HepG2 (cell line): ENCODE results near the gene AKT3. TPM values are rescaled to one million over a fixed set of nuclear protein-coding genes. Genes with fewer than 3 reads are reported as not detected.

Experiments used
- ATAC-seq: fragments of 200-7000 bp; cut with Tn5 transposase; 3 replicates; pipeline ENCODE4 v1.9.1; 2020; ENCODE audit warnings: mild to moderate bottlenecking, moderate library complexity
- BruUV-seq: library from RNA; stranded (reverse); fragments of 400-500 nt; replicated peaks from 2 replicates; lab custom pipeline; 2021; lab: Mats Ljungman, UMichigan
- CTCF ChIA-PET: fragments of 300-600 bp; formaldehyde crosslinking; extraction: SDS; loops from one replicate; lab custom pipeline; 2021; ENCODE audit warnings: low total read pairs, inconsistent platforms, low intra/inter-chr PET ratio; lab: Yijun Ruan, JAX
- POLR2A ChIA-PET: fragments of 350-600 bp; sonication (Branson Sonifier 250); formaldehyde crosslinking; loops from one replicate; lab custom pipeline; 2020; ENCODE audit warnings: antibody characterized with exemption, inconsistent platforms; lab: Yijun Ruan, JAX
- DNase-seq: peaks from one replicate; pipeline ENCODE4 v3.0.0-alpha.2; 2015; ENCODE audit warnings: low spot score
- FAIRE-seq: peaks from 3 replicates; lab custom pipeline; 2011; peaks lifted over from hg19 to GRCh38; lab: Jason Lieb, UNC
- H2AFZ ChIP-seq: one replicate; pipeline ENCODE4 v1.6.1; 2011; ENCODE audit warnings: low read length, inconsistent platforms
- H3K27ac ChIP-seq: fragments of 300-600 bp; 3 replicates; pipeline ENCODE4 v1.8.0; 2011; ENCODE audit warnings: mixed run types, mild to moderate bottlenecking, mixed read lengths, low read length, inconsistent platforms; ENCODE audit not compliant: insufficient read depth; ENCODE audit errors: extremely low read length
- H3K27me3 ChIP-seq, 2 experiments: fragments of 200-600 bp in 1 of 2; 2 replicates in 1 of 2; 3 replicates in 1 of 2; pipeline versions ENCODE4 v1.6.0 to v1.8.0; 2011; ENCODE audit warnings: low read length in 2 of 2, mild to moderate bottlenecking in 2 of 2, moderate library complexity in 2 of 2, inconsistent platforms in 1 of 2; ENCODE audit not compliant: insufficient read depth in 2 of 2, control insufficient read depth in 1 of 2
- H3K36me3 ChIP-seq, 2 experiments: fragments of 200-600 bp in 1 of 2; replicated peaks in 1 of 2; 2 replicates in 1 of 2; 3 replicates in 1 of 2; pipeline versions ENCODE4 v1.5.1 to v1.8.0; 2011; ENCODE audit warnings: low read length in 2 of 2, inconsistent platforms in 1 of 2; ENCODE audit not compliant: insufficient read depth in 2 of 2, control insufficient read depth in 1 of 2
- H3K4me1 ChIP-seq: 2 replicates; pipeline ENCODE4 v1.5.1; 2012; ENCODE audit warnings: low read length, inconsistent platforms; ENCODE audit not compliant: insufficient read depth
- H3K4me2 ChIP-seq: 2 replicates; pipeline ENCODE4 v1.6.0; 2011; ENCODE audit warnings: low read depth, low read length, inconsistent platforms
- H3K4me3 ChIP-seq, 3 experiments: fragments of 200-600 bp in 1 of 3; sonication (generic), shearing (Covaris generic) in 1 of 3; replicated peaks in 1 of 3; 2 replicates each; pipeline ENCODE4 v1.5.1; 2011 to 2016; ENCODE audit warnings: low read length in 3 of 3, inconsistent platforms in 2 of 3, low read depth in 2 of 3, mild to moderate bottlenecking in 2 of 3, control low read depth in 1 of 3, mixed read lengths in 1 of 3; ENCODE audit not compliant: insufficient read depth in 1 of 3
- H3K79me2 ChIP-seq: one replicate; pipeline ENCODE4 v1.6.1; 2011; ENCODE audit warnings: low read length, inconsistent platforms; ENCODE audit not compliant: insufficient read depth
- H3K9ac ChIP-seq: 2 replicates; pipeline ENCODE4 v1.6.0; 2011; ENCODE audit warnings: mild to moderate bottlenecking, low read depth, low read length, inconsistent platforms; ENCODE audit not compliant: insufficient read depth
- H3K9me3 ChIP-seq: 2 replicates; pipeline ENCODE4 v1.5.1; 2012; ENCODE audit warnings: mild to moderate bottlenecking, low read length
- H4K20me1 ChIP-seq: 2 replicates; pipeline ENCODE4 v1.6.0; 2011; ENCODE audit warnings: inconsistent platforms, mild to moderate bottlenecking, low read length, moderate library complexity; ENCODE audit not compliant: insufficient read depth
- AGO2 ChIP-seq: fragments of 200-400 bp; formaldehyde crosslinking; optimal IDR thresholded peaks from 2 replicates; pipeline ENCODE3; 2017; ENCODE audit warnings: mild to moderate bottlenecking, low read depth, low read length, moderate library complexity
- GATAD1 ChIP-seq: IDR thresholded peaks from 2 replicates; pipeline ENCODE4 v1.6.1; 2016; ENCODE audit warnings: missing genetic modification reagents, missing compliant biosample characterization
- TAF1 ChIP-seq: sonication (generic); formaldehyde crosslinking; IDR thresholded peaks from 2 replicates; pipeline ENCODE4 v1.4.0; 2020; ENCODE audit warnings: missing genetic modification reagents
- TFE3 ChIP-seq: IDR thresholded peaks from 2 replicates; pipeline ENCODE4 v1.6.1; 2016
- ZNF563 ChIP-seq: sonication (generic); formaldehyde crosslinking; IDR thresholded peaks from 2 replicates; pipeline ENCODE4 v1.8.0; 2022; ENCODE audit warnings: mild to moderate bottlenecking, moderate library complexity, missing genetic modification reagents
- WGBS: methylation state at CpG from one replicate; pipeline ENCODE4 v1.1.6; 2017; ENCODE audit warnings: low lambda C conversion rate; 5-methylcytosine and 5-hydroxymethylcytosine counted together
- in situ Hi-C: cut with HindIII; loops from 2 replicates; pipeline ENCODE4 v1.10.0; 2017; ENCODE audit warnings: low pct_unique_long_range_greater_than_20kb; ENCODE audit not compliant: extremely low pct_ligation_motif_present
- intact Hi-C: fragments of 100-400 bp; cut with micrococcal nuclease; formaldehyde crosslinking; loops from one replicate; pipeline ENCODE4 v1.10.0; 2022; ENCODE audit not compliant: unreplicated experiment
- polyA plus RNA-seq, 8 experiments: library from polyadenylated mRNA; depleted of rRNA in 3 of 8; stranded (reverse) in 7 of 8; unstranded in 1 of 8; fragments of >200 nt; fragmentation: Illumina TruSeq in 4 of 8; extraction: Trizol in 4 of 8; gene quantifications; 2 replicates each; pipeline versions ENCODE4 v1.2.1 to v1.2.3, GENCODE V29; 2011 to 2016; ENCODE audit warnings: low read depth in 4 of 8, missing spikeins in 1 of 8, mixed read lengths in 1 of 8; ENCODE audit not compliant: insufficient read depth in 1 of 8
- total RNA-seq, 5 experiments: library from RNA; depleted of rRNA; stranded (reverse); fragments of >200 nt; fragmentation: Illumina TruSeq; extraction: Trizol; gene quantifications; 2 replicates each; pipeline ENCODE4 v1.2.3, GENCODE V29; 2016; ENCODE audit warnings: low read depth in 1 of 5

AKT3 gene
- total and polyA plus RNA-seq, 2 of the 13 experiments (the other 11 are each of a cell fraction or from before 2014, with no cell fraction given): 0.07 TPM

GRCh38 chr1:243639027-243639658, 210.9 kb downstream of the AKT3 start (continued):
- TF ChIP-seq AGO2: no peak
- TF ChIP-seq GATAD1: no peak
- no peak for TF ChIP-seq TFE3 (CRISPR knock-in tag)

GRCh38 chr1:243638186-243638585, 211.9 kb downstream of the AKT3 start:
- ATAC-seq (no peak), DNase-seq (no peak), FAIRE-seq (no peak)
- Histone ChIP-seq H3K4me1 (no peaks in the 10 kb centered on the region), H4K20me1 (no peaks in the 10 kb centered on the region), H3K79me2 (no peaks in the 10 kb centered on the region), H3K27ac (no peak overlapping the region), H2AFZ (no peak overlapping the region), H3K4me2 (no peak overlapping the region), H3K4me3 (no peak overlapping the region), H3K9ac (no peak overlapping the region), H3K36me3 (no peaks in the 10 kb centered on the region), H3K27me3 (no peaks in the 10 kb centered on the region), H3K9me3 (no peaks in the 10 kb centered on the region)
- intact Hi-C loops: no loop called here
- CTCF ChIA-PET: no interaction called here
- in situ Hi-C loops: no loop called here
- WGBS: 2% methylated on average over 4 of the region's 4 CpGs
- POLR2A ChIA-PET: no interaction called here
- no TSS peak for BruUV-seq
- TF ChIP-seq ZNF563 (CRISPR knock-in tag): no peak
- TF ChIP-seq TAF1 (CRISPR knock-in tag): no peak
